Sigmoid colon (tissue), 7 donors: Measurements from ENCODE around the gene TEKT5. TPM values are rescaled to one million over a fixed set of nuclear protein-coding genes. Genes with fewer than 3 reads are reported as not detected.

ENCODE experiments used
- DNase-seq: peaks from one replicate; pipeline ENCODE4 v3.0.0-alpha.2; 2019
- H3K27ac ChIP-seq, 4 donors: fragments of 200-600 bp; sonication (generic); one replicate each; pipeline ENCODE4 v1.5.1; 2016 to 2019; ENCODE audit warnings: mild to moderate bottlenecking in 1 of 4
- H3K27me3 ChIP-seq, 3 donors: fragments of 200-600 bp; sonication (generic); one replicate each; pipeline ENCODE4 v1.5.1; 2019; ENCODE audit warnings: mild to moderate bottlenecking in 1 of 3
- H3K36me3 ChIP-seq, 4 donors: fragments of 200-600 bp; sonication (generic); one replicate each; pipeline ENCODE4 v1.5.1; 2016 to 2019
- H3K4me1 ChIP-seq, 4 donors: fragments of 200-600 bp; sonication (generic); one replicate each; pipeline ENCODE4 v1.5.1; 2017 to 2019
- H3K4me3 ChIP-seq, 4 donors: fragments of 200-600 bp; sonication (generic); one replicate each; pipeline ENCODE4 v1.5.1; 2017 to 2019; ENCODE audit warnings: mild to moderate bottlenecking in 2 of 4, moderate library complexity in 1 of 4
- H3K9me3 ChIP-seq, 4 donors: fragments of 200-600 bp in 3 of 4; sonication (generic) in 3 of 4; one replicate each; pipeline versions ENCODE4 v1.5.1 to v1.6.1; 2013 to 2019
- EP300 ChIP-seq, 4 donors: sonication (generic); formaldehyde crosslinking; IDR thresholded peaks; one replicate each; pipeline ENCODE4 v1.6.1; 2017; ENCODE audit warnings: antibody characterized with exemption in 4 of 4
- POLR2A ChIP-seq, 2 donors: fragments of 450-650 bp; IDR thresholded peaks; one replicate each; pipeline ENCODE4 v1.6.1; 2016; ENCODE audit warnings: antibody characterized with exemption in 2 of 2, mild to moderate bottlenecking in 2 of 2, moderate library complexity in 2 of 2
- POLR2AphosphoS5 ChIP-seq, 4 donors: sonication (generic); formaldehyde crosslinking; IDR thresholded peaks; one replicate each; pipeline ENCODE4 v1.6.1; 2017; ENCODE audit warnings: antibody characterized with exemption in 4 of 4
- WGBS, 2 donors: extraction: QIAGEN DNeasy Blood & Tissue Kit; methylation state at CpG; one replicate each; pipeline ENCODE4 v1.1.7; 2013; 5-methylcytosine and 5-hydroxymethylcytosine counted together
- intact Hi-C: fragments of 100-400 bp; cut with DNase I; formaldehyde crosslinking; loops from one replicate; pipeline ENCODE4 v1.15.1; 2023
- polyA plus RNA-seq, 3 donors: library from polyadenylated mRNA; stranded (reverse); fragments of 200-250 nt; gene quantifications; one replicate each; pipeline ENCODE4 v1.2.3, GENCODE V29; 2013
- total RNA-seq, 4 donors: library from RNA; depleted of rRNA; stranded (reverse); fragments of >200 nt; gene quantifications; one replicate each; pipeline ENCODE4 v1.1.0, GENCODE V29; 2016
- TF ChIP-seq, protein P1 (sequence below), 4 experiments: fragments of 450-650 bp in 3 of 4; fragments of 200-600 bp in 1 of 4; IDR thresholded peaks; one replicate each; pipeline ENCODE4 v1.5.1; 2016 to 2019; ENCODE audit warnings: antibody characterized with exemption in 4 of 4, mild to moderate bottlenecking in 3 of 4, moderate library complexity in 2 of 4
- donor health status: healthy with polysubstance abuse.
- donor health status: Bipolar disorder and iron deficiency.
- donor health status: healthy.

The TEKT5 gene
- total and polyA plus RNA-seq, 7 donors, result 0.09 to 2.1 (median 0.83) TPM; not detected in 4

- Histone ChIP-seq H3K27ac (no peak overlapping the region), H3K4me3 (no peak overlapping the region), H3K4me1 (peaks cover 0 to 58% (median 52%) of the 10 kb centered on the region in 4 donors), H3K27me3 (no peaks in the 10 kb centered on the region), H3K36me3 (no peaks in the 10 kb centered on the region), H3K9me3 (no peaks in the 10 kb centered on the region)
- no peak for DNase-seq
- TF ChIP-seq POLR2AphosphoS5 (IDR thresholded peaks at IDR 0.05) (no peak), POLR2A (IDR thresholded peaks at IDR 0.05) (no peak), EP300 (IDR thresholded peaks at IDR 0.05) (no peak)
- TF ChIP-seq, protein P1, sequence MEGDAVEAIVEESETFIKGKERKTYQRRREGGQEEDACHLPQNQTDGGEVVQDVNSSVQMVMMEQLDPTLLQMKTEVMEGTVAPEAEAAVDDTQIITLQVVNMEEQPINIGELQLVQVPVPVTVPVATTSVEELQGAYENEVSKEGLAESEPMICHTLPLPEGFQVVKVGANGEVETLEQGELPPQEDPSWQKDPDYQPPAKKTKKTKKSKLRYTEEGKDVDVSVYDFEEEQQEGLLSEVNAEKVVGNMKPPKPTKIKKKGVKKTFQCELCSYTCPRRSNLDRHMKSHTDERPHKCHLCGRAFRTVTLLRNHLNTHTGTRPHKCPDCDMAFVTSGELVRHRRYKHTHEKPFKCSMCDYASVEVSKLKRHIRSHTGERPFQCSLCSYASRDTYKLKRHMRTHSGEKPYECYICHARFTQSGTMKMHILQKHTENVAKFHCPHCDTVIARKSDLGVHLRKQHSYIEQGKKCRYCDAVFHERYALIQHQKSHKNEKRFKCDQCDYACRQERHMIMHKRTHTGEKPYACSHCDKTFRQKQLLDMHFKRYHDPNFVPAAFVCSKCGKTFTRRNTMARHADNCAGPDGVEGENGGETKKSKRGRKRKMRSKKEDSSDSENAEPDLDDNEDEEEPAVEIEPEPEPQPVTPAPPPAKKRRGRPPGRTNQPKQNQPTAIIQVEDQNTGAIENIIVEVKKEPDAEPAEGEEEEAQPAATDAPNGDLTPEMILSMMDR (IDR thresholded peaks at IDR 0.05), result no peak
- intact Hi-C loops, result loop anchor here (10.0 kb wide), 4 partner anchors 356 to 1646 kb away; partner anchors contain the start of genes ATF7IP2, HAPSTR1, RMI2 and SOCS1
- 68 to 82% methylated on average over 2 of the region's 2 CpGs for WGBS, 2 donors
Observed at GRCh38 chr16:10740845-10741208, 46.1 kb upstream of the TEKT5 start.

DNA sequence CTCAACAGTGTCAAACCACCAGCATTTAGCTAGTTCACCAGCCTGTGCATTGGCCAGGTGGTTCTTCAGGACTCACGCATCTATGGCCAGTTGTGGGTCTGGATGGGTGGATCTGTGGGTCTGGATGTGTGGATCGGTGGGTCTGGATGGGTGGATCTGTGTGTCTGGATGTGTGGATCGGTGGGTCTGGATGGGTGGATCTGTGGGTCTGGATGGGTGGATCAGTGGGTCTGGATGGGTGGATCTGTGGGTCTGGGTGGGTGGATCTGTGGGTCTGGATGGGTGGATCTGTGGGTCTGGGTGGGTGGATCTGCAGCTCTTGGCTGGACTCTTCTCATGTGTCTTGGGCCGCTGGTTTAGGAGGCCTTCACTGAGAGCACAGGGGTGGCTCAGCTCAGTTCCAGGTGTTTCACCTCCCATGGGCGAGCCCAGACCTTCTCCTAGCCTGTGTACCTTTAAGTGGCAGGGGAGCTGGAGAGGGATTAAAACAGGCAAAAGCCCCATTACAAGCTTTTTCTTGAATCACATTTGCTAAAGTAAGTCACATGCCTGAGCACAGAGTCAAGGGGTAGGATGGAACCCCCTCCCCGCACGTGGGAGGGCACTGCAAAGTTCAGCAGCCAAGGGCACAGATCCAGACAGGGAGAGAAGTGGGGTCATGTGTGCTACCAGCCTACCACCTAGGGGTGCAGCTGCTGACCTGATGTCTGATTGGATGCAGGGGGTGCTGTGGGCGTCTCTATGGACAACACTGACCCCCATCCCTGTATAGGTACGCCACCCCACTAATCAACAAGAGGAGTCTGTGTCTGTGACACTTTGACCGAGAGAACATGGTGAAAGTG is 45.5 kb upstream of the TEKT5 start:
- TF ChIP-seq POLR2AphosphoS5 (IDR thresholded peaks at IDR 0.05) (no peak), EP300 (IDR thresholded peaks at IDR 0.05) (no peak), POLR2A (IDR thresholded peaks at IDR 0.05) (no peak)
- TF ChIP-seq, protein P1 (IDR thresholded peaks at IDR 0.05), result no peak
- H3K27ac ChIP-seq, result peak overlapping the region in 1 of 4 donors; percentile 90
- H3K36me3 ChIP-seq, result no peaks in the 10 kb centered on the region
- H3K9me3 ChIP-seq, result no peaks in the 10 kb centered on the region
- DNase-seq, result no peak
- 91 to 92% methylated on average over 10 of the region's 10 CpGs for WGBS, 2 donors
- intact Hi-C loops, result loop anchor here (5.0 to 10.0 kb wide), 8 partner anchors 228 to 1778 kb away; partner anchors contain the start of genes ATF7IP2, HAPSTR1, RMI2 and SOCS1
- no peaks in the 10 kb centered on the region for H3K27me3 ChIP-seq
- H3K4me3 ChIP-seq, result no peak overlapping the region
- peaks cover 0 to 52% (median 45%) of the 10 kb centered on the region in 4 donors for H3K4me1 ChIP-seq

DNA sequence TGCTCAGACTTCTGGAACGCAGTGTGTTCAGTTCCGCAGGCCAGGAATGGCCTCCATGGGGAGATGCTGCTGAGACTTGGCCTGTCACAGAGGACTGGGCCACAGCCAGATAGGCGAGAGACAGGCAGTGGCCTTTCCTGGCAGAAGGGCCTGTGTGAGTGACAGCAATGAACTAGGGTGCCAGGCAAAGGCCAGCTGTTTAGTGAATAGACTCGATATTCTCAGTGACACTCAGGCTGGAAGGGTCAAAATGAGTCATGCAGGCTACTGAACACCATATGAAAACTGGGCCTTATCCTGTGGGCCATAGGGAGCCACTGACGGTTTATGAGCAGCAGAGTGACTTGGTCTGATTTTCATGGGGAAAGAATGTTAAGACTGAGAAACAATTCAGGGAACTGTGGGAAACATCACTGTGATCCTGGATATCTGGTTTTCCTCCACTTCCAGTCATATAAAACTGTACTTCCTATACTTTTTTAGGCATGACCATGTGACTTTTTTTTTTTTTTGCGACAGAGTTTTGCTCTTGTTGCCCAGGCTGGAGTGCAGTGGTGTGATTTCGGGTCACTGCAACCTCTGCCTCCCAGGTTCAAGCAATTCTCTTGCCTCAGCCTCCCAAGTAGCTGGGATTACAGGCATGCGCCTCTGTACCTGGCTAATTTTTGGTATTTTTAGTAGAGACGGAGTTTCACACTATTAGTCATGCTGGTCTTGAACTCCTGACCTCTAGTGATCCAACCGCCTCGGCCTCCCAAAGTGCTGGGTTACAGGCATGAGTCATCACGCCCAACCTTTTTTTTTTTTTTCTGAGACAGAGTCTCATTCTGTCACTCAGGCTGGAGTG is 43.7 kb upstream of the TEKT5 start:
- WGBS, 2 donors, result 58 to 60% methylated on average over 11 to 12 of the region's 12 CpGs

GRCh38 chr16:10737068-10737625 is 42.4 kb upstream of the TEKT5 start:
- 30 to 35% methylated on average over 12 of the region's 12 CpGs for WGBS, 2 donors

More for the DNA sequence above, 43.7 kb upstream of the TEKT5 start:
- Histone ChIP-seq H3K36me3 (no peaks in the 10 kb centered on the region), H3K27me3 (no peaks in the 10 kb centered on the region), H3K27ac (peak overlapping the region; percentile 64 to 90 (median 76)), H3K4me1 (peaks cover 0 to 42% (median 36%) of the 10 kb centered on the region in 4 donors), H3K4me3 (no peak overlapping the region), H3K9me3 (no peaks in the 10 kb centered on the region)
- intact Hi-C loops, result loop anchor here (5.0 to 10.0 kb wide), 4 partner anchors 226 to 1776 kb away; partner anchors contain the start of gene USP7
- TF ChIP-seq POLR2AphosphoS5 (IDR thresholded peaks at IDR 0.05) (peak; percentile 11 to 66 (median 58)), EP300 (IDR thresholded peaks at IDR 0.05) (peak in 2 of 4 donors; percentile 3 to 46), POLR2A (IDR thresholded peaks at IDR 0.05) (no peak)
- TF ChIP-seq, protein P1 (IDR thresholded peaks at IDR 0.05), result no peak
- peak; percentile 86 for DNase-seq

More at GRCh38 chr16:10737068-10737625, 42.4 kb upstream of the TEKT5 start:
- Histone ChIP-seq H3K4me1 (peaks cover 0 to 29% (median 25%) of the 10 kb centered on the region in 4 donors), H3K36me3 (no peaks in the 10 kb centered on the region), H3K9me3 (no peaks in the 10 kb centered on the region), H3K27me3 (no peaks in the 10 kb centered on the region), H3K4me3 (no peak overlapping the region), H3K27ac (peak overlapping the region; percentile 64 to 90 (median 76))
- DNase-seq, result no peak
- intact Hi-C loops, result loop anchor here (2.0 to 10.0 kb wide), 5 partner anchors 156 to 1775 kb away; partner anchors contain the start of genes EMP2 and USP7
- TF ChIP-seq EP300 (IDR thresholded peaks at IDR 0.05), result no peak
- TF ChIP-seq, protein P1 (IDR thresholded peaks at IDR 0.05), result peak; percentile 79 to 94 (median 88)
- TF ChIP-seq POLR2AphosphoS5 (IDR thresholded peaks at IDR 0.05), result no peak
- no peak for TF ChIP-seq POLR2A (IDR thresholded peaks at IDR 0.05)
